NT2/D1 (cell line): ENCODE results near the gene HSPA14.

ENCODE experiments used
- DNase-seq: peaks from one replicate; pipeline ENCODE4 v3.0.0-alpha.2; 2011; ENCODE audit warnings: low read depth, low spot score
- H3K27me3 ChIP-seq: 2 replicates; pipeline ENCODE4 v1.6.0; 2011; ENCODE audit warnings: mild to moderate bottlenecking; ENCODE audit not compliant: insufficient read length, insufficient read depth
- H3K36me3 ChIP-seq: 2 replicates; pipeline ENCODE4 v1.6.1; 2011; ENCODE audit warnings: mild to moderate bottlenecking, low read length, mixed read lengths; ENCODE audit not compliant: insufficient read depth, insufficient read length
- H3K4me1 ChIP-seq: 2 replicates; pipeline ENCODE4 v1.5.1; 2011; ENCODE audit not compliant: insufficient read depth, insufficient read length
- H3K4me3 ChIP-seq: 2 replicates; pipeline ENCODE4 v1.5.1; 2011; ENCODE audit warnings: low read depth; ENCODE audit not compliant: insufficient read length
- H3K9ac ChIP-seq: 2 replicates; pipeline ENCODE4 v1.6.0; 2011; ENCODE audit warnings: low read depth; ENCODE audit not compliant: insufficient read length
- H3K9me3 ChIP-seq: 2 replicates; pipeline ENCODE4 v1.5.1; 2011; ENCODE audit warnings: mild to moderate bottlenecking, low read length; ENCODE audit not compliant: insufficient read depth
- SUZ12 ChIP-seq: IDR thresholded peaks from 2 replicates; pipeline ENCODE4 v1.6.1; 2011; ENCODE audit not compliant: insufficient read length, insufficient read depth; ENCODE audit errors: extremely low read depth
- YY1 ChIP-seq: IDR thresholded peaks from 2 replicates; pipeline ENCODE4 v1.6.1; 2011; ENCODE audit not compliant: insufficient read length, insufficient read depth
- ZNF274 ChIP-seq: IDR thresholded peaks from 2 replicates; pipeline ENCODE4 v1.6.1; 2011; ENCODE audit warnings: mild to moderate bottlenecking, low read depth, low read length

HSPA14 gene

GRCh38 chr10:14876764-14877163 lies 38.7 kb downstream of the HSPA14 start:
- no peaks in the 10 kb centered on the region for H3K9me3 ChIP-seq
- TF ChIP-seq ZNF274 (no peak), YY1 (no peak), SUZ12 (no peak)
- H3K4me1 ChIP-seq = peaks cover 2% of the 10 kb centered on the region
- H3K4me3 ChIP-seq = no peak overlapping the region
- peaks cover 8% of the 10 kb centered on the region for H3K36me3 ChIP-seq
- no peak for DNase-seq
- H3K9ac ChIP-seq = no peak overlapping the region
- no peaks in the 10 kb centered on the region for H3K27me3 ChIP-seq

GRCh38 chr10:14878266-14879123 lies 40.4 kb downstream of the HSPA14 start, which contains the start of gene SUV39H2:
Gene SUV39H2, plus strand, starts transcription at chr10:14878866. Its CDS starts 23 bp downstream, at chr10:14878889.
- peak; percentile 81 for DNase-seq
- Histone ChIP-seq H3K36me3 (peaks cover 18% of the 10 kb centered on the region), H3K27me3 (no peaks in the 10 kb centered on the region), H3K4me1 (peaks cover 2% of the 10 kb centered on the region), H3K9me3 (no peaks in the 10 kb centered on the region), H3K9ac (peak within 1 kb of the TSS; percentile 98), H3K4me3 (peak within 1 kb of the TSS; percentile 99)
- TF ChIP-seq SUZ12 (no peak), YY1 (peak; percentile 49), ZNF274 (no peak)

GRCh38 chr10:14879124-14879927 lies 41.2 kb downstream of the HSPA14 start:
- no peak for DNase-seq
- Histone ChIP-seq H3K36me3 (peaks cover 24% of the 10 kb centered on the region), H3K4me1 (peaks cover 2% of the 10 kb centered on the region), H3K9me3 (no peaks in the 10 kb centered on the region), H3K4me3 (peak overlapping the region; percentile 85), H3K27me3 (no peaks in the 10 kb centered on the region), H3K9ac (peak overlapping the region; percentile 95)
- no peak for TF ChIP-seq YY1

GRCh38 chr10:14879928-14880193 lies 41.8 kb downstream of the HSPA14 start:
- peaks cover 2% of the 10 kb centered on the region for H3K4me1 ChIP-seq
- TF ChIP-seq SUZ12 (no peak), ZNF274 (no peak), YY1 (no peak)
- H3K27me3 ChIP-seq = no peaks in the 10 kb centered on the region
- H3K9ac ChIP-seq = peak overlapping the region; percentile 95
- H3K9me3 ChIP-seq = no peaks in the 10 kb centered on the region
- peaks cover 24% of the 10 kb centered on the region for H3K36me3 ChIP-seq
- peak overlapping the region; percentile 85 for H3K4me3 ChIP-seq
- DNase-seq = no peak

- Histone ChIP-seq H3K4me1 (peaks cover 2% of the 10 kb centered on the region), H3K4me3 (peak overlapping the region; percentile 85), H3K9me3 (no peaks in the 10 kb centered on the region), H3K36me3 (peaks cover 24% of the 10 kb centered on the region), H3K9ac (peak overlapping the region; percentile 95), H3K27me3 (no peaks in the 10 kb centered on the region)
- TF ChIP-seq YY1 (no peak), SUZ12 (no peak), ZNF274 (no peak)
- DNase-seq = no peak
These were observed 42.1 kb downstream of the HSPA14 start for GRCh38 chr10:14880229-14880628.

GRCh38 chr10:14884082-14884481 lies 46.0 kb downstream of the HSPA14 start:
- TF ChIP-seq YY1 = no peak
- TF ChIP-seq SUZ12 = no peak
- TF ChIP-seq ZNF274 = no peak
- H3K9ac ChIP-seq = no peak overlapping the region
- no peak for DNase-seq
- H3K9me3 ChIP-seq = no peaks in the 10 kb centered on the region
- no peaks in the 10 kb centered on the region for H3K27me3 ChIP-seq
- H3K4me3 ChIP-seq = no peak overlapping the region
- H3K4me1 ChIP-seq = no peaks in the 10 kb centered on the region
- peaks cover 48% of the 10 kb centered on the region for H3K36me3 ChIP-seq

- H3K36me3 ChIP-seq = peaks cover 36% of the 10 kb centered on the region
- H3K9me3 ChIP-seq = no peaks in the 10 kb centered on the region
- no peak overlapping the region for H3K4me3 ChIP-seq
- TF ChIP-seq SUZ12 = no peak
- TF ChIP-seq YY1 = no peak
- no peak for TF ChIP-seq ZNF274
- H3K27me3 ChIP-seq = no peaks in the 10 kb centered on the region
- H3K4me1 ChIP-seq = no peaks in the 10 kb centered on the region
- DNase-seq = no peak
- H3K9ac ChIP-seq = no peak overlapping the region
These were observed 51.2 kb downstream of the HSPA14 start for GRCh38 chr10:14889318-14889717.
